ENCODE results near the gene ODF4. TPM values are rescaled to one million over a fixed set of nuclear protein-coding genes. Genes with fewer than 3 reads are reported as not detected.

The ODF4 gene
- total and polyA plus RNA-seq, 12 donors: not detected

DNA sequence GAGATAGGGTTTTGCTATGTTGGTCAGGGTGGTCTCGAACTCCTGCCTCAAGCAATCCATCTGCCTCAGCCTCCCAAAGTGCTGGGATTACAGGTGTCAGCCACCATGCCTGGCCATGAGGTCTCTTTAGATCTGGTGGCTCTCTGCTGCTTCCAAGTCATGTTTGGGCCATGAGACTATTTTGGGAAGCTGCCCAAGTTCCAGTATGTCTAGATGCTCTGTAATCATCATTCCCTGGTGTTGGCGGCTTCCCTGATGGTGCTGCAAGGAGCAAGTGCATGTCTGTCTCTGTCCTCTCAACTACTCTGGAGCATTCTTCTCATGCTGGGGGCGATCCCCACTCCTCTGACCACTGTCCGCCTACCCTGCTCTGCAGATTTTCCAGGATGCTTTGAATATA lies 6.4 kb upstream of the ODF4 start:
- Histone ChIP-seq H3K27me3 (no peaks in the 10 kb centered on the region), H3K27ac (no peak overlapping the region), H3K9me3 (replicated peaks in 1 of 3) (no peaks in the 10 kb centered on the region), H3K4me3 (no peak overlapping the region), H3K36me3 (replicated peaks in 1 of 2) (no peaks in the 10 kb centered on the region), H3K4me1 (replicated peaks in 1 of 2) (peaks cover 0 to 6% of the 10 kb centered on the region in 2 donors)
- 80 to 94% (median 88%) methylated on average over 3 to 4 of the region's 4 CpGs for WGBS, 4 donors
- no peak for DNase-seq
- intact Hi-C loops (cut with DNase I): no loop called here
- TF ChIP-seq, protein P1, sequence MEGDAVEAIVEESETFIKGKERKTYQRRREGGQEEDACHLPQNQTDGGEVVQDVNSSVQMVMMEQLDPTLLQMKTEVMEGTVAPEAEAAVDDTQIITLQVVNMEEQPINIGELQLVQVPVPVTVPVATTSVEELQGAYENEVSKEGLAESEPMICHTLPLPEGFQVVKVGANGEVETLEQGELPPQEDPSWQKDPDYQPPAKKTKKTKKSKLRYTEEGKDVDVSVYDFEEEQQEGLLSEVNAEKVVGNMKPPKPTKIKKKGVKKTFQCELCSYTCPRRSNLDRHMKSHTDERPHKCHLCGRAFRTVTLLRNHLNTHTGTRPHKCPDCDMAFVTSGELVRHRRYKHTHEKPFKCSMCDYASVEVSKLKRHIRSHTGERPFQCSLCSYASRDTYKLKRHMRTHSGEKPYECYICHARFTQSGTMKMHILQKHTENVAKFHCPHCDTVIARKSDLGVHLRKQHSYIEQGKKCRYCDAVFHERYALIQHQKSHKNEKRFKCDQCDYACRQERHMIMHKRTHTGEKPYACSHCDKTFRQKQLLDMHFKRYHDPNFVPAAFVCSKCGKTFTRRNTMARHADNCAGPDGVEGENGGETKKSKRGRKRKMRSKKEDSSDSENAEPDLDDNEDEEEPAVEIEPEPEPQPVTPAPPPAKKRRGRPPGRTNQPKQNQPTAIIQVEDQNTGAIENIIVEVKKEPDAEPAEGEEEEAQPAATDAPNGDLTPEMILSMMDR (IDR thresholded peaks at IDR 0.05): no peak
- no peak for TF ChIP-seq POLR2A (IDR thresholded peaks at IDR 0.05)

DNA sequence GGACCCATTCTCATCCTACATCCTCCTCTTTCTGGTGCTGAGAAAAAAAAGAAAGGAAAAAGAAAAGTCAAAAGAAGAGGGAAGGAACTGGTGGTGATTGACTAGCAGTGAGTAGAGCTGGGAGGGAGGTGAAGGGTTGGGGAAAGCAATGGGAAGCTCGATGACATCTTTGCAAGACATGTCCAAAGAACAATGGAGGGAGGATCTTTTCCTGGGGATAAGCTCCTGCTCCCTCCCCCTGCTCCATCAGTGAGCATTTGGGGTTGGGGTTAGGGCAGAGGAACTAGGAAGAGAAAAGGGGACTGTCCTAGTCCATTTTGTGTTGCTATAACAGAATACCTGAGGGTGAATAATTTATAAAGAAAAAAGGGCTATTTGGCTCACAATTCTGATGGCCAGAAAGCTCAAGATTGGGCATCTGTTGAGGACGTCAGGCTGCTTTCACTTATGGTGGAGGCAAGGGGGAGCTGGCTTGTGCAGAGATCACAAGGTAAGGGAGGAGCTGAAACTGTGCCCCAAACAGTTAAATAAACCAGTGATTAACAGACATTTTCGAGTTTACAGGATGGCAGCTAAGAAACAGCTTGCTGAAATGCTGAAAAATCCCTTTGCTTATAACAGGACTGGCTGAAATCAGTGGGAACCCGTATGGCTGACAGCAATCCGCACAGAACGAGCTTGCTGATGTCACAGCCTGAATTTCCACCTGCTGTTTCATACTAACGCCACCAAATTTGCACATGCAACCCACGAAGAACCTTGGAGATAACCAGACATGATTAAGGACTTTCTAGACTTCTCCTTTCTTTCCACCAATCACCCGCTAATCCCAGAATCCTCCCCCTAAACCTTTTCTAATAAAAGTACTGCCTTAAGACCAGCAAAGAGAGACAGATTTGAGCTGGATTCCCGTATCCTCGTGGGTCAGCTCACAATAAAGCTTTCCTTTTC lies 1.6 kb upstream of the ODF4 start:
- peak in 4 of 7 donors; percentile 31 to 64 (median 57) for DNase-seq
- no peaks in the 10 kb centered on the region for H3K27me3 ChIP-seq
- intact Hi-C loops (cut with DNase I): no loop called here
- no peaks in the 10 kb centered on the region for H3K36me3 ChIP-seq (replicated peaks in 1 of 2)
- H3K4me1 ChIP-seq (replicated peaks in 1 of 2): peaks cover 0 to 11% of the 10 kb centered on the region in 2 donors
- H3K27ac ChIP-seq: no peak overlapping the region
- H3K4me3 ChIP-seq: no peak overlapping the region
- 26 to 30% (median 27%) methylated on average over 11 of the region's 11 CpGs for WGBS, 4 donors
- TF ChIP-seq POLR2A (IDR thresholded peaks at IDR 0.05): no peak
- TF ChIP-seq, protein P1 (IDR thresholded peaks at IDR 0.05): no peak
- no peaks in the 10 kb centered on the region for H3K9me3 ChIP-seq (replicated peaks in 1 of 3)

DNA sequence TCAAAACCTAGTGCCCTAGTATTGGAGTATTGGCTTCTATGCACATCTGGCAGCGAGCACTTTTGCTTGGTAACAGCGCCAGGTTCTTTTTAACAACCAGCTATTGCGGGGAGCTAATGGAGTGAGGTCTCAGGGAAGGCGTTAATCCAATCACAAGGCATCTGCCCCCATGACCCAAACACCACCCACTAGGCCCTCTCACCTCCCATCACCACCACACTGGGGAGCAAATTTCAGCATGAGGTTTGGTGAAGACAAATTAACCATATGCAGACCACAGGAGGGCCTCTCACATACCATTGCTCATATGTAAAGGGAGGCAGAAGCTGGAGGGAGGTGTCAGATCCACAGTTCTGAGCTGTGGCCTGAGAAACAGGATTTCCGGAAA lies 893 bp upstream of the ODF4 start:
- Histone ChIP-seq H3K27ac (no peak overlapping the region), H3K36me3 (replicated peaks in 1 of 2) (no peaks in the 10 kb centered on the region), H3K4me3 (no peak overlapping the region), H3K9me3 (replicated peaks in 1 of 3) (no peaks in the 10 kb centered on the region), H3K4me1 (replicated peaks in 1 of 2) (peaks cover 0 to 11% of the 10 kb centered on the region in 2 donors), H3K27me3 (no peaks in the 10 kb centered on the region)
- intact Hi-C loops (cut with DNase I): no loop called here
- DNase-seq: no peak
- TF ChIP-seq, protein P1 (IDR thresholded peaks at IDR 0.05): no peak
- no peak for TF ChIP-seq POLR2A (IDR thresholded peaks at IDR 0.05)
- WGBS, 4 donors: 86 to 94% (median 88%) methylated on average over 5 of the region's 5 CpGs

DNA sequence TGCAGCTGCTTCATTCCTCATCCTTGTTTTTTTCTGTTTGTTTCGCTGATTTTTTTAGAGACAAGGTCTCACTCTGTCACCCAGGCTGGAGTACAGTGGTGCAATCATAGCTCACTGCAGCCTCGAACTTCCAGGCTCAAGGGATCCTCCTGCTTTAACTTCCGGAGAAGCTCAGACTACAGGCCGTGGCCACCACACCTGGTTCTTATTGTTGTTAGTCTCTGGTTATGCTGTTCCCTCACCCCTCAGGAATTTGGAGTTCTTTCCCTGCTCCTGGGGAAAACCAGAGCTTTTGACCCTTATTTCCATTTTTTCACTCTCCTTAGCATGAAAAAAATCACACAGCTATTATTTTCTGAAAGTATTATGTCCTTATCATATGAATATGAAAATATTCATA lies 1.8 kb downstream of the ODF4 start:
- Histone ChIP-seq H3K9me3 (replicated peaks in 1 of 3) (no peaks in the 10 kb centered on the region), H3K4me3 (no peak overlapping the region), H3K27me3 (no peaks in the 10 kb centered on the region), H3K4me1 (replicated peaks in 1 of 2) (peaks cover 0 to 11% of the 10 kb centered on the region in 2 donors), H3K36me3 (replicated peaks in 1 of 2) (no peaks in the 10 kb centered on the region), H3K27ac (no peak overlapping the region)
- intact Hi-C loops (cut with DNase I): no loop called here
- TF ChIP-seq, protein P1 (IDR thresholded peaks at IDR 0.05): no peak
- TF ChIP-seq POLR2A (IDR thresholded peaks at IDR 0.05): no peak
- DNase-seq: no peak
- 65 to 76% (median 71%) methylated on average over 4 of the region's 4 CpGs for WGBS, 4 donors

Measured in adrenal gland (tissue), 12 donors.